ENCODE measurements around the gene FHOD3. TPM values are rescaled to one million over a fixed set of nuclear protein-coding genes. Genes with fewer than 3 reads are reported as not detected.

The FHOD3 gene
- total and polyA plus RNA-seq, 9 of the 15 experiments (the other 6 are each of a cell fraction or from before 2014, with no cell fraction given) = 0.11 TPM; not detected in 8

GRCh38 chr18:36388310-36388709 is 90.8 kb downstream of the FHOD3 start (continued):
- no peak for TF ChIP-seq FOS (IDR thresholded peaks at IDR 0.05; ENCODE audit: extremely low read depth, insufficient read length)
- no peak for TF ChIP-seq ZNF551 (CRISPR knock-in tag; IDR thresholded peaks at IDR 0.05)

- WGBS (ENCODE audit: insufficient coverage, low coverage, missing lambda C conversion rate) = 0% methylated on average over 7 of the region's 7 CpGs
- no peak for ATAC-seq
- no peak for FAIRE-seq
- Histone ChIP-seq H3K9me1 (ENCODE audit: control insufficient read depth, insufficient read depth, low read length) (no peaks in the 10 kb centered on the region), H3K4me3 (no peak overlapping the region), H3K4me1 (replicated peaks in 1 of 2; ENCODE audit: control insufficient read depth in 2 of 2, insufficient read depth in 2 of 2, low read length in 2 of 2) (no peaks in the 10 kb centered on the region), H3K36me3 (ENCODE audit: control insufficient read depth, insufficient read depth, low read length) (no peaks in the 10 kb centered on the region), H3K9ac (ENCODE audit: insufficient read depth in 1 of 2, low read depth in 2 of 2, low read length in 2 of 2) (no peak overlapping the region), H2AFZ (ENCODE audit: low read depth, low read length) (no peak overlapping the region), H3K79me2 (ENCODE audit: control insufficient read depth, insufficient read depth, low read length) (no peaks in the 10 kb centered on the region), H3K27me3 (ENCODE audit: control insufficient read depth in 2 of 2, insufficient read depth in 2 of 2, low read length in 2 of 2) (no peaks in the 10 kb centered on the region; a peak in 1 of 5 replicates), H4K20me1 (replicated peaks; ENCODE audit: control insufficient read depth, insufficient read depth, low read length) (no peaks in the 10 kb centered on the region), H3K27ac (ENCODE audit: extremely low read depth, low read depth, low read length) (no peak overlapping the region), H3K4me2 (ENCODE audit: insufficient read depth, low read length) (no peak overlapping the region), H3K9me3 (replicated peaks; ENCODE audit: control insufficient read depth, insufficient read depth, low read depth, low read length) (no peaks in the 10 kb centered on the region)
- in situ Hi-C loops (cut with MboI) = no loop called here
- DNase-seq (ENCODE audit: extremely low read depth in 1 of 4, low spot score in 3 of 4) = no peak
- TF ChIP-seq ZNF436 (CRISPR knock-in tag; IDR thresholded peaks at IDR 0.05) (no peak), ZKSCAN8 (CRISPR knock-in tag; IDR thresholded peaks at IDR 0.05) (no peak), CHD4 (IDR thresholded peaks at IDR 0.05; ENCODE audit: insufficient read depth, insufficient replicate concordance, low read depth, low read length, poor library complexity, severe bottlenecking) (no peak), RBBP5 (IDR thresholded peaks at IDR 0.05; ENCODE audit: borderline replicate concordance, insufficient read depth, low read length, poor library complexity, severe bottlenecking) (no peak), AFF1 (IDR thresholded peaks at IDR 0.05; ENCODE audit: low read depth in 1 of 2, partially characterized antibody in 2 of 2) (no peak), ZNF212 (CRISPR knock-in tag; IDR thresholded peaks at IDR 0.05) (no peak), SMAD4 (CRISPR knock-in tag; conservative IDR thresholded peaks at IDR 0.05) (no peak), ZNF232 (CRISPR knock-in tag; IDR thresholded peaks at IDR 0.05) (no peak), E2F1 (CRISPR knock-in tag; IDR thresholded peaks at IDR 0.05) (no peak), BMI1 (IDR thresholded peaks at IDR 0.05; ENCODE audit: low read length) (no peak), ARID1B (IDR thresholded peaks at IDR 0.05) (no peak)
- BruUV-seq (replicated peaks) = no TSS peak
- ChIA-PET CTCF (ENCODE audit: low intra/inter-chr PET ratio) (no interaction called here), POLR2A (no interaction called here)
- intact Hi-C loops (cut with micrococcal nuclease) = no loop called here
Measured at GRCh38 chr18:36389027-36389426, 91.5 kb downstream of the FHOD3 start.

Data from K562 (cell line).